Prostate gland (tissue), 2 donors: ENCODE results near the gene LARGE1. TPM values are rescaled to one million over a fixed set of nuclear protein-coding genes. Genes with fewer than 3 reads are reported as not detected.

ENCODE experiments used
- DNase-seq: peaks from one replicate; pipeline ENCODE4 v3.0.0-alpha.2; 2019; ENCODE audit warnings: low spot score
- H3K27ac ChIP-seq, 2 donors: fragments of 200-600 bp; sonication (generic); 2 replicates each; pipeline ENCODE4 v1.5.1; 2017 to 2019
- H3K27me3 ChIP-seq: fragments of 200-600 bp; sonication (generic); replicated peaks from 2 replicates; pipeline ENCODE4 v1.5.1; 2019; ENCODE audit not compliant: insufficient read depth
- H3K36me3 ChIP-seq, 2 donors: fragments of 200-600 bp; sonication (generic); 1 replicate in 1 of 2; 2 replicates in 1 of 2; pipeline versions ENCODE4 v1.5.1 to v1.8.1; 2017 to 2019
- H3K4me1 ChIP-seq: fragments of 200-600 bp; sonication (generic); replicated peaks from 2 replicates; pipeline ENCODE4 v1.5.1; 2019
- H3K4me3 ChIP-seq, 2 donors: fragments of 200-600 bp; sonication (generic); 2 replicates each; pipeline ENCODE4 v1.5.1; 2017 to 2019
- H3K9me3 ChIP-seq: fragments of 200-600 bp; sonication (generic); 2 replicates; pipeline ENCODE4 v1.5.1; 2017
- POLR2A ChIP-seq: fragments of 450-650 bp; IDR thresholded peaks from one replicate; pipeline ENCODE4 v1.6.1; 2016; ENCODE audit warnings: antibody characterized with exemption, mild to moderate bottlenecking
- POLR2AphosphoS5 ChIP-seq: sonication (generic); formaldehyde crosslinking; IDR thresholded peaks from one replicate; pipeline ENCODE4 v1.6.1; 2017; ENCODE audit warnings: antibody characterized with exemption
- WGBS: methylation state at CpG from one replicate; pipeline ENCODE4 v1.1.5; 2018; 5-methylcytosine and 5-hydroxymethylcytosine counted together
- intact Hi-C: fragments of 100-400 bp; cut with DNase I; formaldehyde crosslinking; loops from one replicate; pipeline ENCODE4 v1.14.2; 2022
- total RNA-seq, 2 donors: library from RNA; depleted of rRNA; stranded (reverse); fragments of >200 nt; gene quantifications; one replicate each; pipeline ENCODE4 v1.1.0, GENCODE V29; 2016
- TF ChIP-seq, protein P1 (sequence below), 4 experiments: fragments of 200-600 bp in 2 of 4; fragments of 450-650 bp in 2 of 4; sonication (generic) in 2 of 4; IDR thresholded peaks; 1 replicate in 3 of 4; 2 replicates in 1 of 4; pipeline ENCODE4 v1.5.1; 2016 to 2019; ENCODE audit warnings: antibody characterized with exemption in 4 of 4, mild to moderate bottlenecking in 2 of 4, moderate library complexity in 2 of 4

Gene LARGE1
- total RNA-seq, 2 donors from 2014 or later: 18.6 to 37.4 TPM

DNA sequence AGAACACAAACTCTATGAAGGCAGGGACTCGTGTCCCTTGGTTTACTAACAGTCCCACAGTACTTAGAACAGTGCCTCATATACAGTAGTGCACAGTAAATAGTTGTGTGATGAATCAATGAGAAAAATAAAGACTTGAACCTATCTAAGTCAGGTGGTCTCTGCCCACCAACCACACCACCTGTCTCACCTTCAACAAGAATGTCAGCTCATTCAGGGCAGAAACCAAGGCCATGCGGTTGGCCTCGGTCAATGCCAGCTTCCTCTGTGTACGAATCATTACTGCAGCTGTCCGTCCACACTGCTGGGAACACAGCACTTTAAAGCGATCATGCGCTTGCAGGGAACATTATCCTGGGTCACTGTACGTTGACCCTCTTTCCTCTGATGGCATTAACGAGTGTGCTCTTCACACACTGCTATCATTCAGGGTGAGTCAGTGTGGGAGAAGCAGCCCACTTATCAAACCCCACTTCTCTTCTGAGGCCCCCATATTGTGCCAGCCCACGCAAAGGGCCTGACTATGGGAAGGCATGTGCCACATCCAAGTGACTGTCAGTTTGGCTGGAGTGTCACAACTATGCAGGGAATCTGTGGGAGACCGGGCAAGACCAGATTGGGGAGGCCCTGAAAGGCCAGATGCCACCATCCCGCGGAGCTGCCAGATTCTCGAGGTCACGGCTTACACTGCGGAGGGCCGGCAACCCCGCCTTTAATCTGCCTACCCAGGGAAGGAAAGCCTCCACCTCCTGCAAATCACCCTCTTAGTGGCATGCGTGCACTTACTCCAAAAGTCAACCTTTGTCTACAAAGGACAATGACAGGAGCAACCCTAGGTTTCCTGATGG is 36.1 kb downstream of the LARGE1 start:
- WGBS: 96% methylated on average over 17 of the region's 19 CpGs
- Histone ChIP-seq H3K4me3 (no peak overlapping the region), H3K27ac (no peak overlapping the region), H3K36me3 (no peaks in the 10 kb centered on the region), H3K9me3 (no peaks in the 10 kb centered on the region), H3K27me3 (no peaks in the 10 kb centered on the region), H3K4me1 (peaks cover 3% of the 10 kb centered on the region)
- intact Hi-C loops: no loop called here
- TF ChIP-seq, protein P1, sequence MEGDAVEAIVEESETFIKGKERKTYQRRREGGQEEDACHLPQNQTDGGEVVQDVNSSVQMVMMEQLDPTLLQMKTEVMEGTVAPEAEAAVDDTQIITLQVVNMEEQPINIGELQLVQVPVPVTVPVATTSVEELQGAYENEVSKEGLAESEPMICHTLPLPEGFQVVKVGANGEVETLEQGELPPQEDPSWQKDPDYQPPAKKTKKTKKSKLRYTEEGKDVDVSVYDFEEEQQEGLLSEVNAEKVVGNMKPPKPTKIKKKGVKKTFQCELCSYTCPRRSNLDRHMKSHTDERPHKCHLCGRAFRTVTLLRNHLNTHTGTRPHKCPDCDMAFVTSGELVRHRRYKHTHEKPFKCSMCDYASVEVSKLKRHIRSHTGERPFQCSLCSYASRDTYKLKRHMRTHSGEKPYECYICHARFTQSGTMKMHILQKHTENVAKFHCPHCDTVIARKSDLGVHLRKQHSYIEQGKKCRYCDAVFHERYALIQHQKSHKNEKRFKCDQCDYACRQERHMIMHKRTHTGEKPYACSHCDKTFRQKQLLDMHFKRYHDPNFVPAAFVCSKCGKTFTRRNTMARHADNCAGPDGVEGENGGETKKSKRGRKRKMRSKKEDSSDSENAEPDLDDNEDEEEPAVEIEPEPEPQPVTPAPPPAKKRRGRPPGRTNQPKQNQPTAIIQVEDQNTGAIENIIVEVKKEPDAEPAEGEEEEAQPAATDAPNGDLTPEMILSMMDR (IDR thresholded peaks at IDR 0.05): no peak
- no peak for TF ChIP-seq POLR2A
- TF ChIP-seq POLR2AphosphoS5: no peak
- no peak for DNase-seq

GRCh38 chr22:33883561-33883960 is 36.7 kb downstream of the LARGE1 start:
- Histone ChIP-seq H3K27ac (no peak overlapping the region), H3K4me1 (peaks cover 3% of the 10 kb centered on the region), H3K4me3 (no peak overlapping the region), H3K27me3 (no peaks in the 10 kb centered on the region), H3K9me3 (no peaks in the 10 kb centered on the region), H3K36me3 (no peaks in the 10 kb centered on the region)
- no peak for DNase-seq
- intact Hi-C loops: no loop called here
- WGBS: 65% methylated on average over 6 of the region's 6 CpGs
- TF ChIP-seq, protein P1 (IDR thresholded peaks at IDR 0.05): no peak
- no peak for TF ChIP-seq POLR2A
- TF ChIP-seq POLR2AphosphoS5: no peak

DNA sequence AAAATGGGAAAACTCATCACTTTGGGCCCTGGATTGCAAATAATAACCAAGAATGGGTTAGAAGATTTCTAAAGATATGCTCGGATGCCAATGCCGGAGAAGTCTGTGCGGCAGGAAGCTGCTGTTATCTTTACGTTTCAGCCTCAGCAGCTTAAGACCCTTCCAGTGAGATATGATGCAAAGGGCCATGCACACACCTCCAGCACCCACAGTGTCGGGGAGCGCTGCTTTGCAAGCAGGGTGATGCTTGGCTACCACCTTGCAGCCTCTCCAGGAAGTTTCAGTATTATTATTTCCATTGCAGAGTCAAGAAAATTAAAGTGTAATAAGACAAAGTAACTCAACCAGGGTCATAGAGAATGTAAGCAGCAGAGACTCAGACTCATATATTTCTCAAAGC is 37.3 kb downstream of the LARGE1 start:
- Histone ChIP-seq H3K27me3 (no peaks in the 10 kb centered on the region), H3K4me3 (no peak overlapping the region), H3K27ac (no peak overlapping the region), H3K4me1 (peaks cover 3% of the 10 kb centered on the region), H3K36me3 (no peaks in the 10 kb centered on the region), H3K9me3 (no peaks in the 10 kb centered on the region)
- TF ChIP-seq, protein P1 (IDR thresholded peaks at IDR 0.05): no peak
- TF ChIP-seq POLR2A: no peak
- no peak for TF ChIP-seq POLR2AphosphoS5
- intact Hi-C loops: no loop called here
- 93% methylated on average over 6 of the region's 6 CpGs for WGBS
- no peak for DNase-seq

- DNase-seq: no peak
- WGBS: 88% methylated on average over 11 of the region's 11 CpGs
- Histone ChIP-seq H3K9me3 (no peaks in the 10 kb centered on the region), H3K4me3 (no peak overlapping the region), H3K27me3 (no peaks in the 10 kb centered on the region), H3K4me1 (no peaks in the 10 kb centered on the region), H3K27ac (no peak overlapping the region), H3K36me3 (no peaks in the 10 kb centered on the region)
- TF ChIP-seq, protein P1 (IDR thresholded peaks at IDR 0.05): no peak
- TF ChIP-seq POLR2AphosphoS5 (no peak), POLR2A (no peak)
- intact Hi-C loops: no loop called here
Measured at GRCh38 chr22:33880986-33881385, 39.3 kb downstream of the LARGE1 start.

- Histone ChIP-seq H3K27me3 (no peaks in the 10 kb centered on the region), H3K27ac (no peak overlapping the region), H3K4me1 (no peaks in the 10 kb centered on the region), H3K4me3 (no peak overlapping the region), H3K9me3 (no peaks in the 10 kb centered on the region), H3K36me3 (no peaks in the 10 kb centered on the region)
- DNase-seq: no peak
- intact Hi-C loops: loop anchor here (5.0 kb wide), 1 partner anchor 33 kb away; no protein-coding TSS in a partner anchor
- 82% methylated on average over 4 of the region's 4 CpGs for WGBS
- TF ChIP-seq, protein P1 (IDR thresholded peaks at IDR 0.05): no peak
Measured at GRCh38 chr22:33879796-33880195, 40.5 kb downstream of the LARGE1 start.
